Heart left ventricle (tissue), 16 donors: ENCODE data around the gene SPECC1L. TPM values are rescaled to one million over a fixed set of nuclear protein-coding genes. Genes with fewer than 3 reads are reported as not detected.

ENCODE experiments used
- ATAC-seq, 4 donors: fragments of 200-7000 bp; cut with Tn5 transposase; one replicate each; pipeline ENCODE4 v1.9.1; 2020 to 2022; ENCODE audit warnings: moderate library complexity in 4 of 4, mild to moderate bottlenecking in 3 of 4, moderate number of reproducible peaks in 1 of 4
- DNase-seq, 5 donors: peaks; one replicate each; pipeline ENCODE4 v3.0.0-alpha.2; 2020
- H3K27ac ChIP-seq, 12 donors: fragments of 200-600 bp; sonication (generic) in 4 of 12; one replicate each; pipeline versions ENCODE4 v1.5.0 to v1.8.0; 2016 to 2022; ENCODE audit warnings: mild to moderate bottlenecking in 2 of 12
- H3K27me3 ChIP-seq, 9 donors: fragments of 200-600 bp; sonication (generic) in 2 of 9; one replicate each; pipeline versions ENCODE4 v1.5.1 to v1.8.0; 2016 to 2022; ENCODE audit warnings: mild to moderate bottlenecking in 3 of 9
- H3K36me3 ChIP-seq, 9 donors: fragments of 200-600 bp; sonication (generic) in 2 of 9; one replicate each; pipeline versions ENCODE4 v1.5.0 to v1.8.0; 2018 to 2022; ENCODE audit warnings: mild to moderate bottlenecking in 2 of 9
- H3K4me1 ChIP-seq, 12 donors: fragments of 200-600 bp; sonication (generic) in 4 of 12; one replicate each; pipeline versions ENCODE4 v1.5.0 to v1.8.0; 2016 to 2022; ENCODE audit warnings: mild to moderate bottlenecking in 3 of 12
- H3K4me3 ChIP-seq, 12 donors: fragments of 200-600 bp; sonication (generic) in 4 of 12; one replicate each; pipeline versions ENCODE4 v1.5.0 to v1.8.0; 2017 to 2022; ENCODE audit warnings: mild to moderate bottlenecking in 9 of 12, moderate library complexity in 4 of 12
- H3K9me3 ChIP-seq, 12 donors: fragments of 200-600 bp; sonication (generic) in 4 of 12; one replicate each; pipeline versions ENCODE4 v1.5.0 to v1.8.0; 2016 to 2022; ENCODE audit warnings: mild to moderate bottlenecking in 1 of 12
- CTCF ChIP-seq, 12 donors: fragments of 200-600 bp; sonication (generic) in 4 of 12; IDR thresholded peaks; one replicate each; pipeline versions ENCODE4 v1.5.0 to v1.8.0; 2018 to 2022; ENCODE audit warnings: antibody characterized with exemption in 12 of 12, mild to moderate bottlenecking in 5 of 12
- POLR2A ChIP-seq, 2 donors: fragments of 450-650 bp; IDR thresholded peaks; one replicate each; pipeline ENCODE4 v1.6.1; 2017; ENCODE audit warnings: antibody characterized with exemption in 2 of 2, mild to moderate bottlenecking in 2 of 2, moderate library complexity in 2 of 2
- WGBS, 4 donors: extraction: QIAGEN DNeasy Blood & Tissue Kit in 2 of 4; methylation state at CpG; one replicate each; pipeline versions ENCODE4 v1.1.5 to v1.1.7; 2013 to 2018; 5-methylcytosine and 5-hydroxymethylcytosine counted together
- intact Hi-C, 10 donors: fragments of 100-400 bp; cut with DNase I; formaldehyde crosslinking; loops; one replicate each; pipeline versions ENCODE4 v1.11.1 to v1.14.2; 2022
- polyA plus RNA-seq, 2 donors: library from polyadenylated mRNA; stranded (reverse); fragments of 200-250 nt; gene quantifications; one replicate each; pipeline ENCODE4 v1.2.3, GENCODE V29; 2013
- total RNA-seq, 9 donors: library from RNA; depleted of rRNA in 2 of 9; stranded (reverse); fragments of >200 nt in 2 of 9; fragmentation: NEBNext Ultra II Directional in 3 of 9; extraction: Animal tissue kit (Norgen Biotek cat#: 25700) in 3 of 9; gene quantifications; one replicate each; pipeline versions ENCODE4 v1.1.0 to v1.2.4, GENCODE V29; 2016 to 2023
- donor health status: ischemic (EF 13 %, LVEDD 7.1; RV severe dilation, severe dysfunction).
- donor health status: healthy with polysubstance abuse.
- donor health status: DM: no; HTN: yes; CAD: no.
- donor health status: DM: no; HTN: no; CAD: no.
- donor health status: ischemic (EF 25% LVEDD 6.9; RV normal size, moderate dysfunction).
- donor health status: ischemic (EF 25% LVEDD 5.7; RV mildly dilated, moderate dysfunction).
- donor health status: healthy.
- donor health status: DM: yes; HTN: yes; CAD: no.
- donor health status: ischemic (EF 35%, LVEDD 5.7; RV mildly dilated, moderate dysfunction).
- donor health status: nonischemic (EF 11% LVEDD 7.7; RV severe dilation, severe dysfunction).
- donor health status: DM: yes; HTN: yes; CAD: no.
- donor health status: PGD.
- donor health status: ischemic (EF 29% LVEDD 5.4; RV normal size, mild dysfunction).
- donor health status: nonischemic (EF 23%, LVEDD 6.1; RV moderate dilation, normal function).

The SPECC1L gene
- total and polyA plus RNA-seq, 11 donors, result 9.8 to 65.3 (median 38.9) TPM

- no peak overlapping the region for H3K4me3 ChIP-seq
- no peaks in the 10 kb centered on the region for H3K27me3 ChIP-seq
- H3K27ac ChIP-seq, result no peak overlapping the region
- intact Hi-C loops, result no loop called here
- DNase-seq (no peak), ATAC-seq (no peak)
- peaks cover 0 to 12% (median 2%) of the 10 kb centered on the region in 12 donors for H3K4me1 ChIP-seq
- WGBS, 4 donors, result 38 to 67% (median 56%) methylated on average over 2 of the region's 2 CpGs
- H3K9me3 ChIP-seq, result no peaks in the 10 kb centered on the region
- TF ChIP-seq POLR2A (IDR thresholded peaks at IDR 0.05) (no peak), CTCF (IDR thresholded peaks at IDR 0.05) (no peak)
- H3K36me3 ChIP-seq, result peaks cover 0 to 87% (median 74%) of the 10 kb centered on the region in 9 donors
Observed at GRCh38 chr22:24370401-24370800, 99.8 kb downstream of the SPECC1L start.

GRCh38 chr22:24376002-24376401, 105.4 kb downstream of the SPECC1L start:
- DNase-seq (no peak), ATAC-seq (no peak)
- H3K27me3 ChIP-seq, result no peaks in the 10 kb centered on the region
- peaks cover 0 to 3% (median 0%) of the 10 kb centered on the region in 12 donors for H3K9me3 ChIP-seq
- H3K4me1 ChIP-seq, result peaks cover 0 to 13% (median 5%) of the 10 kb centered on the region in 12 donors
- no peak overlapping the region for H3K4me3 ChIP-seq
- intact Hi-C loops, result loop anchor here in 1 of 10 donors (5.0 kb wide), 1 partner anchor 34 kb away; no protein-coding TSS in a partner anchor
- H3K27ac ChIP-seq, result no peak overlapping the region
- peaks cover 0 to 79% (median 50%) of the 10 kb centered on the region in 9 donors for H3K36me3 ChIP-seq
- no peak for TF ChIP-seq CTCF (IDR thresholded peaks at IDR 0.05)
- TF ChIP-seq POLR2A (IDR thresholded peaks at IDR 0.05), result no peak
- WGBS, 4 donors, result 97 to 99% (median 99%) methylated on average over 2 of the region's 2 CpGs

GRCh38 chr22:24376586-24376985, 106.0 kb downstream of the SPECC1L start:
- ATAC-seq, result no peak
- Histone ChIP-seq H3K27ac (no peak overlapping the region), H3K27me3 (no peaks in the 10 kb centered on the region), H3K9me3 (peaks cover 0 to 3% (median 0%) of the 10 kb centered on the region in 12 donors), H3K4me1 (peaks cover 0 to 13% (median 5%) of the 10 kb centered on the region in 12 donors), H3K36me3 (peaks cover 0 to 79% (median 46%) of the 10 kb centered on the region in 9 donors), H3K4me3 (no peak overlapping the region)
- no peak for DNase-seq
- WGBS, 4 donors, result 90 to 95% (median 93%) methylated on average over 3 of the region's 3 CpGs
- TF ChIP-seq CTCF (IDR thresholded peaks at IDR 0.05), result no peak
- no peak for TF ChIP-seq POLR2A (IDR thresholded peaks at IDR 0.05)
- intact Hi-C loops, result loop anchor here in 1 of 10 donors (5.0 kb wide), 1 partner anchor 34 kb away; no protein-coding TSS in a partner anchor

- peak overlapping the region in 2 of 12 donors; percentile 12 to 35 for H3K27ac ChIP-seq
- TF ChIP-seq CTCF (IDR thresholded peaks at IDR 0.05), result no peak
- TF ChIP-seq POLR2A (IDR thresholded peaks at IDR 0.05), result no peak
- 62 to 70% (median 66%) methylated on average over 2 of the region's 2 CpGs for WGBS, 4 donors
- H3K4me3 ChIP-seq, result no peak overlapping the region
- DNase-seq (no peak), ATAC-seq (no peak)
- peaks cover 0 to 20% (median 5%) of the 10 kb centered on the region in 12 donors for H3K4me1 ChIP-seq
- H3K27me3 ChIP-seq, result no peaks in the 10 kb centered on the region
- peaks cover 0 to 3% (median 0%) of the 10 kb centered on the region in 12 donors for H3K9me3 ChIP-seq
- peaks cover 0 to 65% (median 33%) of the 10 kb centered on the region in 9 donors for H3K36me3 ChIP-seq
- intact Hi-C loops, result loop anchor here in 1 of 10 donors (5.0 kb wide), 1 partner anchor 37 kb away; no protein-coding TSS in a partner anchor
Observed at GRCh38 chr22:24379536-24379935, 108.9 kb downstream of the SPECC1L start.
